ENCODE data around the gene GAD1. TPM values are rescaled to one million over a fixed set of nuclear protein-coding genes. Genes with fewer than 3 reads are reported as not detected.

The GAD1 gene
- polyA plus RNA-seq, 1 donor from 2014 or later: 56.3 TPM

DNA sequence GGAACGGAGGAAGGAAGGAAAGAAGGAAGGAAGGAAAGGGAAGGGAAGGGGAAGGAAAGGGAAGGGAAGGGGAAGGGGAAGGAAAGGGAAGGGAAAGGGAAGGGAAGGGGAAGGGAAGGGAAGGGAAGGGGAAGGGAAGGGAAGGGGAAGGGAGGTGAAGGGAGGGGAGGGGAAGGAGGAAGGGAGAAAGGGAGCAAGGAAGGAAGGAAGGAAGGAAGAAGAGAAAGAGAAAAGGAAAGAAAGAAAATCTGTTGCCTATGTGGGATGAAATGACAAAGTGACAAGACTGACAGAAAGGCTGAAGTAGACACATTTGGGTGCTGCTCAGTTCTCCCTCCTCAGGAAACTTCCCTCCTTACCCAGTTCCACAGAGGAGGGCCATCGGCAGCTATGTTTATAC, 66.1 kb downstream of the GAD1 start:
- H3K9me3 ChIP-seq (ENCODE audit: low read length): no peaks in the 10 kb centered on the region
- TF ChIP-seq SMC3 (conservative IDR thresholded peaks at IDR 0.05; ENCODE audit: poor library complexity) (no peak), POLR2AphosphoS5 (IDR thresholded peaks at IDR 0.05) (no peak), RAD21 (conservative IDR thresholded peaks at IDR 0.05) (no peak), EZH2 (IDR thresholded peaks at IDR 0.05; ENCODE audit: borderline replicate concordance, insufficient read depth, low read length, poor library complexity, severe bottlenecking) (no peak)
- TF ChIP-seq, protein P1, sequence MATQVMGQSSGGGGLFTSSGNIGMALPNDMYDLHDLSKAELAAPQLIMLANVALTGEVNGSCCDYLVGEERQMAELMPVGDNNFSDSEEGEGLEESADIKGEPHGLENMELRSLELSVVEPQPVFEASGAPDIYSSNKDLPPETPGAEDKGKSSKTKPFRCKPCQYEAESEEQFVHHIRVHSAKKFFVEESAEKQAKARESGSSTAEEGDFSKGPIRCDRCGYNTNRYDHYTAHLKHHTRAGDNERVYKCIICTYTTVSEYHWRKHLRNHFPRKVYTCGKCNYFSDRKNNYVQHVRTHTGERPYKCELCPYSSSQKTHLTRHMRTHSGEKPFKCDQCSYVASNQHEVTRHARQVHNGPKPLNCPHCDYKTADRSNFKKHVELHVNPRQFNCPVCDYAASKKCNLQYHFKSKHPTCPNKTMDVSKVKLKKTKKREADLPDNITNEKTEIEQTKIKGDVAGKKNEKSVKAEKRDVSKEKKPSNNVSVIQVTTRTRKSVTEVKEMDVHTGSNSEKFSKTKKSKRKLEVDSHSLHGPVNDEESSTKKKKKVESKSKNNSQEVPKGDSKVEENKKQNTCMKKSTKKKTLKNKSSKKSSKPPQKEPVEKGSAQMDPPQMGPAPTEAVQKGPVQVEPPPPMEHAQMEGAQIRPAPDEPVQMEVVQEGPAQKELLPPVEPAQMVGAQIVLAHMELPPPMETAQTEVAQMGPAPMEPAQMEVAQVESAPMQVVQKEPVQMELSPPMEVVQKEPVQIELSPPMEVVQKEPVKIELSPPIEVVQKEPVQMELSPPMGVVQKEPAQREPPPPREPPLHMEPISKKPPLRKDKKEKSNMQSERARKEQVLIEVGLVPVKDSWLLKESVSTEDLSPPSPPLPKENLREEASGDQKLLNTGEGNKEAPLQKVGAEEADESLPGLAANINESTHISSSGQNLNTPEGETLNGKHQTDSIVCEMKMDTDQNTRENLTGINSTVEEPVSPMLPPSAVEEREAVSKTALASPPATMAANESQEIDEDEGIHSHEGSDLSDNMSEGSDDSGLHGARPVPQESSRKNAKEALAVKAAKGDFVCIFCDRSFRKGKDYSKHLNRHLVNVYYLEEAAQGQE (IDR thresholded peaks at IDR 0.05; ENCODE audit: borderline replicate concordance): no peak
- TF ChIP-seq, protein P2, sequence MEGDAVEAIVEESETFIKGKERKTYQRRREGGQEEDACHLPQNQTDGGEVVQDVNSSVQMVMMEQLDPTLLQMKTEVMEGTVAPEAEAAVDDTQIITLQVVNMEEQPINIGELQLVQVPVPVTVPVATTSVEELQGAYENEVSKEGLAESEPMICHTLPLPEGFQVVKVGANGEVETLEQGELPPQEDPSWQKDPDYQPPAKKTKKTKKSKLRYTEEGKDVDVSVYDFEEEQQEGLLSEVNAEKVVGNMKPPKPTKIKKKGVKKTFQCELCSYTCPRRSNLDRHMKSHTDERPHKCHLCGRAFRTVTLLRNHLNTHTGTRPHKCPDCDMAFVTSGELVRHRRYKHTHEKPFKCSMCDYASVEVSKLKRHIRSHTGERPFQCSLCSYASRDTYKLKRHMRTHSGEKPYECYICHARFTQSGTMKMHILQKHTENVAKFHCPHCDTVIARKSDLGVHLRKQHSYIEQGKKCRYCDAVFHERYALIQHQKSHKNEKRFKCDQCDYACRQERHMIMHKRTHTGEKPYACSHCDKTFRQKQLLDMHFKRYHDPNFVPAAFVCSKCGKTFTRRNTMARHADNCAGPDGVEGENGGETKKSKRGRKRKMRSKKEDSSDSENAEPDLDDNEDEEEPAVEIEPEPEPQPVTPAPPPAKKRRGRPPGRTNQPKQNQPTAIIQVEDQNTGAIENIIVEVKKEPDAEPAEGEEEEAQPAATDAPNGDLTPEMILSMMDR (IDR thresholded peaks at IDR 0.05; ENCODE audit: poor library complexity, severe bottlenecking): no peak
- H2AFZ ChIP-seq (ENCODE audit: low read depth, low read length): no peak overlapping the region
- no peaks in the 10 kb centered on the region for H3F3A ChIP-seq (ENCODE audit: insufficient read depth, low read length, poor library complexity, severe bottlenecking)
- no peaks in the 10 kb centered on the region for H3K27me3 ChIP-seq (ENCODE audit: insufficient read depth, low read depth, low read length)
- no peaks in the 10 kb centered on the region for H3K79me2 ChIP-seq (replicated peaks; ENCODE audit: insufficient read depth, low read length)
- H3K4me3 ChIP-seq (ENCODE audit: low read length): no peak overlapping the region
- no peaks in the 10 kb centered on the region for H3K9me2 ChIP-seq (ENCODE audit: insufficient read depth, low read length)
- no peak overlapping the region for H3K27ac ChIP-seq (ENCODE audit: low read length)
- H3K4me2 ChIP-seq (ENCODE audit: low read length): no peak overlapping the region
- H4K20me1 ChIP-seq (ENCODE audit: insufficient read depth): no peaks in the 10 kb centered on the region
- H3K36me3 ChIP-seq (ENCODE audit: insufficient read depth, low read length): no peaks in the 10 kb centered on the region
- no peak overlapping the region for H3K9ac ChIP-seq (ENCODE audit: low read length)

DNA sequence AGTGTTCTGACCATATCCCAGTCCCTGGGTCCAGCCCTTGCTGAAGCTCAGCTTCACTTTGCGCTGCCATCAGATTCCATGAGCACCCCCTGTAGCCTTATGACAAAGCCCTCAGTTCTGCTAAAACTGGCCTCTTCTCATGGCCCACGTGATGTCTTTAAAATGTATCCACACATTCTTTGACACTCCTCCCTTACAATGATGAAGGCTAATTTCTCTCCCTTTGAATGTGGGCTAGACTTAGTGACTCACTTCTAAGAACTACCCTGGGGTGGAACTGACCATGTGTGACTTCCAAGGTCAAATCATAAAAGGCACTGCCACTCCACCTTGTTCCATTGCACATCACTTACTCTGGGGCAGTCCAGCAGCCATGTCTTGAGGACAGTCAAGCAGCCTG, 67.0 kb downstream of the GAD1 start:
- no peak overlapping the region for H3K4me2 ChIP-seq (ENCODE audit: low read length)
- no peaks in the 10 kb centered on the region for H3K36me3 ChIP-seq (ENCODE audit: insufficient read depth, low read length)
- no peaks in the 10 kb centered on the region for H4K20me1 ChIP-seq (ENCODE audit: insufficient read depth)
- H3K27ac ChIP-seq (ENCODE audit: low read length): no peak overlapping the region
- no peaks in the 10 kb centered on the region for H3K79me2 ChIP-seq (replicated peaks; ENCODE audit: insufficient read depth, low read length)
- H3F3A ChIP-seq (ENCODE audit: insufficient read depth, low read length, poor library complexity, severe bottlenecking): no peaks in the 10 kb centered on the region
- H3K4me3 ChIP-seq (ENCODE audit: low read length): no peak overlapping the region
- H2AFZ ChIP-seq (ENCODE audit: low read depth, low read length): no peak overlapping the region
- no peaks in the 10 kb centered on the region for H3K27me3 ChIP-seq (ENCODE audit: insufficient read depth, low read depth, low read length)
- H3K9ac ChIP-seq (ENCODE audit: low read length): no peak overlapping the region
- H3K9me3 ChIP-seq (ENCODE audit: low read length): no peaks in the 10 kb centered on the region
- TF ChIP-seq EZH2 (IDR thresholded peaks at IDR 0.05; ENCODE audit: borderline replicate concordance, insufficient read depth, low read length, poor library complexity, severe bottlenecking) (no peak), MXI1 (conservative IDR thresholded peaks at IDR 0.05; ENCODE audit: poor library complexity, severe bottlenecking) (no peak), POLR2AphosphoS5 (IDR thresholded peaks at IDR 0.05) (no peak), TAF1 (IDR thresholded peaks at IDR 0.05; ENCODE audit: low read depth) (no peak), SMC3 (conservative IDR thresholded peaks at IDR 0.05; ENCODE audit: poor library complexity) (no peak), EP300 (conservative IDR thresholded peaks at IDR 0.05; ENCODE audit: poor library complexity, severe bottlenecking) (no peak), RAD21 (conservative IDR thresholded peaks at IDR 0.05) (no peak)
- TF ChIP-seq, protein P1 (IDR thresholded peaks at IDR 0.05; ENCODE audit: borderline replicate concordance): no peak
- TF ChIP-seq, protein P2 (IDR thresholded peaks at IDR 0.05; ENCODE audit: poor library complexity, severe bottlenecking): no peak
- no peaks in the 10 kb centered on the region for H3K9me2 ChIP-seq (ENCODE audit: insufficient read depth, low read length)
